ENCODE measurements around the gene OR4D9.

- no peak for TF ChIP-seq CTCF (IDR thresholded peaks at IDR 0.05)
- TF ChIP-seq EZH2 (IDR thresholded peaks at IDR 0.05; ENCODE audit: borderline replicate concordance, insufficient read depth, low read depth, low read length, poor library complexity, severe bottlenecking) = no peak
Observed at GRCh38 chr11:59534676-59535075, 23.3 kb downstream of the OR4D9 start.

Data from B cell (primary cell).